Measurements from ENCODE around the gene UBE2J2. TPM values are rescaled to one million over a fixed set of nuclear protein-coding genes. Genes with fewer than 3 reads are reported as not detected.

Gene UBE2J2
- total RNA-seq, 4 donors from 2014 or later: 9.5 to 66.1 (median 49.8) TPM

DNA sequence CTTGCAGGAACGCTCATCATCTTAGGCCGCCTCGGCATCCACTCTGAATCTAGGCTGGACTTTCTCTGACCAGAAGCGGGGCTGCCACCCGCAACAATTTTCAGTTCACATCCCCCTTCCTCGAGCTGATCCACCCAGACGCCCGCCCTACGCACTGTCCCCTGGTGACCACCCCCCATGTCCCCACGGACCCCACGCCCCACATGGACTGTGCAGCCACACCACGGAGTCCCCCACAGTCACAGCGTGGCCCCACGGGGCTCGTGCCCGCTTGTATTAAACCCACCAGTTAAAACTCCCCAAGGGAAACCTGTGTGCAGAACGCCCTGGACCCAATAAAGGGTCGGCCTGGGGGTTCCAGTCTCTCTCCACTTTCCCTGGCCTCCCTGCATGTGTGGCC lies 14.1 kb downstream of the UBE2J2 start:
- H3K36me3 ChIP-seq: no peaks in the 10 kb centered on the region
- no peaks in the 10 kb centered on the region for H3K9me3 ChIP-seq
- intact Hi-C loops (cut with DNase I; ENCODE audit: low total_unique reads): no loop called here
- no peak overlapping the region for H3K4me3 ChIP-seq
- no peak for TF ChIP-seq CTCF (IDR thresholded peaks at IDR 0.05)
- no peak for DNase-seq
- H3K4me1 ChIP-seq: no peaks in the 10 kb centered on the region
- no peaks in the 10 kb centered on the region for H3K27me3 ChIP-seq
- no peak overlapping the region for H3K27ac ChIP-seq

GRCh38 chr1:1259119-1259488 lies 14.6 kb downstream of the UBE2J2 start:
- Histone ChIP-seq H3K27me3 (no peaks in the 10 kb centered on the region), H3K27ac (no peak overlapping the region), H3K9me3 (no peaks in the 10 kb centered on the region), H3K4me1 (no peaks in the 10 kb centered on the region), H3K4me3 (no peak overlapping the region), H3K36me3 (no peaks in the 10 kb centered on the region)
- TF ChIP-seq CTCF (IDR thresholded peaks at IDR 0.05) (no peak), POLR2A (IDR thresholded peaks at IDR 0.05) (no peak)
- intact Hi-C loops (cut with DNase I; ENCODE audit: low total_unique reads): no loop called here
- DNase-seq: no peak

DNA sequence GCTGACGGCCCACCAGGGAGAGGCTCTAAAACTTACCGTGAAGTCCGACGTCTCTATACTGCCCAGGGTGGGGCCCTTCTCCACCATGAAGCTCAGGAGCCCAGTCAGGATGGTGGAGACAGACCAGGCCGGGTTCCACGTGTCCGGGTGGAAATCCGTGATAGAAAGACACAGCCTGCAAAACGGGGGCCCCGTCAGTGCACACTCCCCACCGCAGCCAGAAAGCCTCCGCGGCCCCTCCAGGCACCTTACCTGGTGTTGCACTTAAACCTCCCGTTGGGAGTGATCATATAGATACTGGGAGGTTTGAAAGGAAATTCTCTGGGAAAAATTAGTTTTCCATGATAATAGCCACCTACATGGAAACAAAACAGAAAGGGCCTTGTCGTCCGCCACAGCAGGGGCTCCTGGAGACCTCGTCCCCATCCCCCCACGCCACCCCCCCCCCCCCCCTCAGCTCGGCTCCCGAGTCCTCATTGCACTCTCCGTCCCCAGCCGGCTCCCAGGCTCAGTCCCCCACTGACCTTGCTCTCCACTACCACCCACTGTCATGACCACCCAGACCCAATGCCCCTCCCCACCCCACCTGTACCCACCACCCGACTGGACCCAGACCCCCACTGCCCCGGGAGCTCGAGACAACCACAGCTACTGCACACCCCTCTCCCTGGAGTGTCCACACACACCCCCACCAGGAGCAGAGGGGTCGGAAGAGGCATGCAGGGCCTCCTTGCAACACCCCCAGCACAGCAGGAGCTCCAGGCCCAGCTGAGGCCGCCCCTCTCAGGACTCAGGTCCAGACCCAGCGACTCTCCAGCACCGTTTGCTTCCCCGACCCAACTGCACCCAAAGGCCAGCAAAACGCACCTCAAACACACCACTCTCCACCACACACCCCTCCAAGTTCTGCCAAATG lies 16.4 kb downstream of the UBE2J2 start:
- Histone ChIP-seq H3K27ac (no peak overlapping the region), H3K4me1 (no peaks in the 10 kb centered on the region), H3K4me3 (no peak overlapping the region), H3K36me3 (no peaks in the 10 kb centered on the region), H3K27me3 (no peaks in the 10 kb centered on the region), H3K9me3 (no peaks in the 10 kb centered on the region)
- DNase-seq: no peak
- intact Hi-C loops (cut with DNase I; ENCODE audit: low total_unique reads): no loop called here
- TF ChIP-seq CTCF (IDR thresholded peaks at IDR 0.05): no peak
- TF ChIP-seq POLR2A (IDR thresholded peaks at IDR 0.05): no peak

GRCh38 chr1:1255611-1256010 lies 18.0 kb downstream of the UBE2J2 start:
- Histone ChIP-seq H3K4me1 (no peaks in the 10 kb centered on the region), H3K27ac (no peak overlapping the region), H3K9me3 (no peaks in the 10 kb centered on the region), H3K27me3 (no peaks in the 10 kb centered on the region), H3K36me3 (no peaks in the 10 kb centered on the region), H3K4me3 (no peak overlapping the region)
- no peak for DNase-seq
- intact Hi-C loops (cut with DNase I; ENCODE audit: low total_unique reads): no loop called here
- TF ChIP-seq POLR2A (IDR thresholded peaks at IDR 0.05): no peak
- TF ChIP-seq CTCF (IDR thresholded peaks at IDR 0.05): no peak

DNA sequence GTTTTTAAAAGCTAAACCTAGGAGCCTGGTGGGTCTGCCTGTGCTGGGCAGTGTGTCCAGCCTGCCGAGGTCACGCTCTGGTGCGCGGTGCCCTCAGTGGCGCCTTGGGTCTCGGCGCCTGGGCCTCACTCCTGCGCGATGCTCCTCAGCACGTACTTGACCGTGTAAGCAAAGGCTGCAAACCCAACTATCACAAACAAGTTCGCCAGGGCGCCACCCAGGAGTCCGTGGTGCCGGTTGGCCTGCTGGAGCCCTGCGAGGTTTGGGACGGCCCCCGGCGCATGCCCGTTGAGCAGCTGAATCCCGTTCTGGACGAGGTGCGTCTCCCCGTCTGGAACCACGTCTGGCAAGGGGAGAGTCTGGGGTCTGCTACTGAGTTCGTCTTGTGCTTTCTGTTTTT lies 18.6 kb downstream of the UBE2J2 start:
- no peak for TF ChIP-seq CTCF (IDR thresholded peaks at IDR 0.05)
- no peak for TF ChIP-seq POLR2A (IDR thresholded peaks at IDR 0.05)
- no peaks in the 10 kb centered on the region for H3K27me3 ChIP-seq
- H3K4me1 ChIP-seq: no peaks in the 10 kb centered on the region
- no peak overlapping the region for H3K4me3 ChIP-seq
- H3K9me3 ChIP-seq: no peaks in the 10 kb centered on the region
- H3K27ac ChIP-seq: no peak overlapping the region
- DNase-seq: no peak
- intact Hi-C loops (cut with DNase I; ENCODE audit: low total_unique reads): no loop called here
- H3K36me3 ChIP-seq: no peaks in the 10 kb centered on the region
